ENCODE data around the gene SLC2A13. TPM values are rescaled to one million over a fixed set of nuclear protein-coding genes. Genes with fewer than 3 reads are reported as not detected.

Gene SLC2A13
- total and polyA plus RNA-seq, 10 of the 15 experiments (the other 5 are each of a cell fraction or from before 2014, with no cell fraction given), result 0.05 to 3.7 (median 0.25) TPM

GRCh38 chr12:40122842-40123241 is 17.0 kb upstream of the SLC2A13 start:
- no peak for FAIRE-seq
- H3K9ac ChIP-seq (ENCODE audit: control insufficient read depth, insufficient read depth, low read length), result no peak overlapping the region
- ChIA-PET POLR2A (no interaction called here), SMC1A (ENCODE audit: uncharacterized antibody, unreplicated experiment) (interaction anchor here (0.7 kb wide), 1 partner anchor 184 kb away, joined by 3 read pairs; no protein-coding TSS in a partner anchor), RAD21 (ENCODE audit: unreplicated experiment) (no interaction called here), CTCF (no interaction called here)
- H3K36me3 ChIP-seq (ENCODE audit: control insufficient read depth in 2 of 2, insufficient read depth in 2 of 2, low read length in 1 of 2), result no peaks in the 10 kb centered on the region
- H2AFZ ChIP-seq (ENCODE audit: control insufficient read depth, low read depth, low read length), result no peak overlapping the region
- H3K4me2 ChIP-seq (ENCODE audit: control insufficient read depth, insufficient read depth), result no peak overlapping the region
- H3K9me3 ChIP-seq (replicated peaks; ENCODE audit: control insufficient read depth, insufficient read depth, low read length), result no peaks in the 10 kb centered on the region; the same call in 1 of the 3 replicates
- no peak overlapping the region for H3K4me3 ChIP-seq
- H3K27me3 ChIP-seq (replicated peaks in 1 of 2; ENCODE audit: control insufficient read depth in 2 of 2, insufficient read depth in 2 of 2, low read length in 1 of 2), result no peaks in the 10 kb centered on the region; a peak in 1 of 4 replicates
- no TSS peak for BruUV-seq (replicated peaks)
- TF ChIP-seq ZBTB33 (IDR thresholded peaks at IDR 0.05) (no peak), NR2F1 (conservative IDR thresholded peaks at IDR 0.05) (no peak), PAX8 (IDR thresholded peaks at IDR 0.05) (no peak), SUZ12 (IDR thresholded peaks at IDR 0.05; ENCODE audit: unreplicated experiment) (no peak), JUNB (IDR thresholded peaks at IDR 0.05) (no peak), NFYB (IDR thresholded peaks at IDR 0.05; ENCODE audit: insufficient read depth, low read depth, low read length) (no peak), IRF3 (IDR thresholded peaks at IDR 0.05) (no peak), BCL11A (IDR thresholded peaks at IDR 0.05; ENCODE audit: low read depth, low read length) (no peak)
- in situ Hi-C loops (cut with MboI), result loop anchor here (25.0 kb wide), 1 partner anchor 511 kb away; the partner anchor contains the start of gene ABCD2
- no peak for DNase-seq (ENCODE audit: low read depth, low spot score)
- H3K27ac ChIP-seq (ENCODE audit: control insufficient read depth, insufficient read depth), result no peak overlapping the region
- H3K4me1 ChIP-seq (ENCODE audit: control insufficient read depth, insufficient read depth, low read length), result no peaks in the 10 kb centered on the region
- no peaks in the 10 kb centered on the region for H4K20me1 ChIP-seq (ENCODE audit: control insufficient read depth, insufficient read depth)
- no peak for ATAC-seq
- no peaks in the 10 kb centered on the region for H3K79me2 ChIP-seq (ENCODE audit: control insufficient read depth, insufficient read depth, low read length)
- WGBS (ENCODE audit: insufficient coverage, insufficient replicate concordance, low lambda C conversion rate, missing lambda C conversion rate), result 17% methylated on average over 1 of the region's 1 CpG
- intact Hi-C loops (cut with micrococcal nuclease; ENCODE audit: unreplicated experiment), result no loop called here

All from GM12878 (cell line).